Stimulated activated CD4-positive, alpha-beta T cell treated with anti-CD3 and anti-CD28 coated beads, Interleukin-2, amount 100 ng/mL, for 4 hours (primary cell): ENCODE data around the gene RPL6.
"Not testable (repeated sequence)": the region's sequence is repeated elsewhere in the genome, so short reads cannot be mapped to it uniquely, and the experiment has no call there.

Source experiments
- DNase-seq: peaks from one replicate; pipeline ENCODE4 v3.0.0-alpha.2; 2020; ENCODE audit warnings: low read depth

The RPL6 gene

DNA sequence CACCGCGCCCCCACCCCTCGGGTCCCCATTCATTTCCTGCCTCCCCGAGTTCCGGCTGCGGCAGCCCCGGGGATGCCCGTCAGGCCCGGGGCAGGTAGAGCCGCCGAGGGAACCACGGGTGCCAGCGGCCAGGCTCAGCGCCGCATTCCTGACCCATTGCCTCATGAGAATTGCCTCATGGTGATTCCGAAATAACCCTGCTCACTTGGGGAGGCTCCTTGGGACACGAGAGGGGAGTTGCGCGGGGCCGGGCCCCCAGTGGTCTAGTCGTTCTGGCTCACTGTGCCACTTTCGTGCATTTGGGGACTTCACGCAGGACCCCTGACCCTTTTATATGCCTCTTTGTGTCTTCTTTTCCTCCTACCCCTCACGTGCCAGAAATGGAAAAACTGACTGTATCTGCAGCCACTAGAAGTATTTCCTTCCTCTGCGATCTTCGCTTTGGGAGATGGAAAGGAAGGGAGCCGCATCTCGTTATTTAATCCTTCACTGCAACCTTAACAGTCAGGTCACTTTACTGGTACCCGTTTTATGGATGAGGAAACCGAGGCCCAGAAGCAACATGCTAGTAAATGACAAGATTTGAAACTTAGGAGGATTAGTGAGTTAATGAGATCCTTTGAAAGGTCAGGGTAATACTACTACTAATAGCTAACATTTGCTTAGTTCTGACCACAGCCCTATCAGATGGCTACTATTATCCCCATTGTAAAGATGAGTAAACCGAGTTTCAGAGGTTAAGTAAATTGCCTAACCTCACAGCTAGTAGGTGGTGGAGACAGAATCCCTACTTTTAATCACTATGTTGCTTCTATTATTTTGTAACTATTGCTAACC lies 10.1 kb upstream of the RPL6 start:
- peak; percentile 17 for DNase-seq

DNA sequence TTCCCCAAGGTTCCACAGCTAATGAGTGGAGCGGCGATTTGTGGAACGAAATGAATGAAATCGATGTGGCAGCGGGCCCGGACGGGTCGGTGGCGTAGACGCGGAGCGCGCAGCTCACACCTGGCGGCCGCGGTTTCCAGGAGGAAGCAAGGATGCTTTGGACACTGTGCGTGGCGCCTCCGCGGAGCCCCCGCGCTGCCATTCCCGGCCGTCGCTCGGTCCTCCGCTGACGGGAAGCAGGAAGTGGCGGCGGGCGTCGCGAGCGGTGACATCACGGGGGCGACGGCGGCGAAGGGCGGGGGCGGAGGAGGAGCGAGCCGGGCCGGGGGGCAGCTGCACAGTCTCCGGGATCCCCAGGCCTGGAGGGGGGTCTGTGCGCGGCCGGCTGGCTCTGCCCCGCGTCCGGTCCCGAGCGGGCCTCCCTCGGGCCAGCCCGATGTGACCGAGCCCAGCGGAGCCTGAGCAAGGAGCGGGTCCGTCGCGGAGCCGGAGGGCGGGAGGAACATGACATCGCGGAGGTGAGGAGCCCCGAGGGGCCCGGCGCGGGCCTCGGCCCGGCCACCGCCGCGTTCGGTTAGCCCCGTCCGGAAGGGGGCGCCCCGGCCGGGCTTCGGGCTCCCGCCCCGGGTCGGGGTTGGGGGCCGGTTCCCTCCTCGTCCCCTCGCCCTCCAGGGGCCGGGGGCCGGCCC lies 9.3 kb upstream of the RPL6 start, which contains the start of gene PTPN11:
Gene PTPN11 (plus strand): TSS at position 340 of the 689 bp plus-strand sequence. CDS start 165 bp downstream, at position 505.
- peak; percentile 84 for DNase-seq

DNA sequence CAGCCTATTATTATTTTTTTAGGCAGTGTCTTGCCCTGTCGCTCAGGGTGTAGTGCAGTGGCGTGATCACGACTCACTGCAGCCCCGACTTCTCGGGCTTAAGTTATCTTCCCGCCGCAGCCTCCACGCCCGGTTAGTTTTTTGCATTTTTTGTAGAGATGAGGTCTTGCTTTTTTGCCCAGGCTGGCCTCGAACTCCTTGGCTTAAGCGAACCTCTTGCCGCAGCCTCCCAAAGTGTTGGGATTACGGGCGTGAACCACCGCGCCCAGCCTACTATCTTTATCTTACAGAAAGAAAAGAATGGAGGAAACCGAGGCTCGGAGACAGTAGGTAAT lies 8.8 kb upstream of the RPL6 start:
- no peak for DNase-seq

- DNase-seq: not testable (repeated sequence)
These were observed 6.1 kb upstream of the RPL6 start for GRCh38 chr12:112415457-112415856.

DNA sequence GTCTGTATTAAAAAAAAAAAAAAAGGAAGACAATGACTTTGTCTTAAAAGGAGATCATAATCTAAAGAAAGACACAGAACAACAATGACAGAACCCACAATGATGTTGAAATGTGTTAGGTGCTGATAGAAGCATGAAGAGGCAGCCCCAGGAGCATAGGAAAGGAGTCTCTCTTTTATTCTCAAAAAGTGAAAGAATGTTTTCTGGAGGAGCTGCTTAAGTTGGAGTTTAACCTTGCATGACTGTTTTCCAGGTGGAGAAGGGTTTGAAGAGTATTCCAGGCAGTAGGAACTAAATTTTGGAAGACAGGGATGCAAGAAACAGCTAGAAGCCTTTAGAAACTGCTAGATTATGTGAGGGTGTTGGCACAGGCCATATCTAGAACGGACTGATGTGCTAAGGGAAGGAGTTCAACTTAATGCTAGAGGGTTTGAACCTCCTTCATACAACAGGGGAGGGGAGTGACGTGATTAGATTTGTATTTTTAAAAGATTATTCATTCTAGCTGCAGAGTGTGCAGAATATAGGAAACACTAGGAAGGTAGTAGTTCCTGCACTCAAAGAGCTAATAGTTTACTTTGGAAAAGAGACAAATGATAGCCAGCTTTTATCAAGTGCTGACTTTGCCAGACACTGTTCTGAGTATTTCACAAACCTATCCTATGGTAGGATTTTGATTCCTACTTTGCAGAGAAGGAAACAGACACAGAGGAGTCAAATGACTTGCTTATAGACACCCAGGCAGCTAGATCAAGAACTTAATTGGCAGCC lies 4.6 kb upstream of the RPL6 start:
- DNase-seq: no peak

DNA sequence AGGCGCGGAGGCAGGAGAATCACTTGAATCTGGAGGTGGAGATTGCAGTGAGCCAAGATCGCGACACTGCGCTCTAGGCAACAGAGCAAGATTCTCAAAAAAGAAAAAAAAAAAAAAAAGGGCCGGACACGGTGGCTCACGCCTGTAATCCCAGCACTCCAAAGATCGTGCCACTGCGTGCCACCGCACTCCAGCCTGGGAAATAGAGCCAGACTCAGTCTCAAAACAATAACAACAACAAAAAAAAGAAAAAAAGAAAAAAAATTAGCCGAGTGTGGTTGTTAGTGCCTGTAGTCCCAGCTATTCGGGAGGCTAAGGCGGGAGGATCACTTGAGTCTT lies 470 bp upstream of the RPL6 start:
- DNase-seq: no peak

DNA sequence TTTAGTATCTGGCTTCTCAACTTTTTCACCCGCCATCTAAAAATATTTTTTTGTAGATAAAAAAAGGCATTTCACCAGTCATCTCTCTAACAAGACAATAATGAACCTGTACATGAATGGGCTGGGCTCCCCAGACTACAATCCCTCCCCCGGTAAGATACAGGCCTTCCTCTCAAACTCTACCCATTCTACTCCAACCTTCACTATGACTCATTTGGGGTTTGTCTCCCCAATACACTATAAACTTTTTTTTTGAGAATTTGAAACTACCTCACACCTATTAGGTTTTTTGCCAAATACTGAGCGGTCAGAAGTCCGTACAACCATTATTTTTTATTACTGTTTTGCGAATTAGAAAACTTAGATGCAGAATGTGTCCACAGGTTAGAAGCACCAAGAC lies 784 bp downstream of the RPL6 start:
- DNase-seq: peak; percentile 13

- DNase-seq: not testable (repeated sequence)
These were observed 1.7 kb downstream of the RPL6 start for GRCh38 chr12:112407683-112408082.

DNA sequence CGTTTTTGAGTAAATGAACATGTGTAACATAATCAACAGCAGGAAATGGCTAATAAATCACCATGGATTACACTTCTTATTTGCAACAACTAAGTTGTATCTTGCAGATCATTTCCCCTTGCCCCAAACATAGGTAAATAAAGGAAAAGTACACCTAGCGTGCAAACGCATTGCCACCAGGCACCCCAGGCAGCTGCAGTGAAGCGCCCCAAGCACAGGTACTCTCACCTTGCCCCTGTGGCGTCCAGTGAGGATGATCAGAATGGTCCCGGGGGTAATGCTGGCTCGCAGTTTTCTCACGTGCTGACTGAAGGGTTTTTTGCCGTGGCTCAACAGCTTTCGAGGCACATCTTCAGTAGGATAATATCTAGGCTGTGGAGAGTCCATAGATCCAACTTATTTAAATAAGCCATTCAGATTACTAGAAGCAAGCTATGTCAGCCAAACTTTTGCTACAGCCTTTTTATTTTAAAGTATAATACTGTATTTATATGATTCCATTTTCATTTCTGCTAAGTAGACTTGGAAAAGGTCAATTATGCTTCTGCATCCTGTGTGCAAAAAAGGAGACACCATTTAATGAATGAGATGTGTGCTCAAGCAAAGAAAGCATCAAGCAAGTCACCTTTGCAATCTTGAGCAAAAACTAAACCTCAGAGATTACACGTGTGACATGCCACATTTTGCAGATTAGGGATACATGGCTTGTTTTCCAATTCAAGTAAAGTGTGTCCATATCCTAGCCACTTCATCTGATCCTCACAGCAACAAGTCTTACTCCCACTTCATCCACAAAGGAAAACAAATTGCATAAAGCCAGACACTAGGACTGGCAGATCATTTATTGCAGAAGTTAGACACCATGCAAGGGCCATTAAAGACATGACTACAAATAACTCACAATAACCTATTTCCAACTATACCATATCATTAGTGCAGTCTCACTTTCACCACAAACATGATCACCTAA lies 2.6 kb downstream of the RPL6 start:
- no peak for DNase-seq

DNA sequence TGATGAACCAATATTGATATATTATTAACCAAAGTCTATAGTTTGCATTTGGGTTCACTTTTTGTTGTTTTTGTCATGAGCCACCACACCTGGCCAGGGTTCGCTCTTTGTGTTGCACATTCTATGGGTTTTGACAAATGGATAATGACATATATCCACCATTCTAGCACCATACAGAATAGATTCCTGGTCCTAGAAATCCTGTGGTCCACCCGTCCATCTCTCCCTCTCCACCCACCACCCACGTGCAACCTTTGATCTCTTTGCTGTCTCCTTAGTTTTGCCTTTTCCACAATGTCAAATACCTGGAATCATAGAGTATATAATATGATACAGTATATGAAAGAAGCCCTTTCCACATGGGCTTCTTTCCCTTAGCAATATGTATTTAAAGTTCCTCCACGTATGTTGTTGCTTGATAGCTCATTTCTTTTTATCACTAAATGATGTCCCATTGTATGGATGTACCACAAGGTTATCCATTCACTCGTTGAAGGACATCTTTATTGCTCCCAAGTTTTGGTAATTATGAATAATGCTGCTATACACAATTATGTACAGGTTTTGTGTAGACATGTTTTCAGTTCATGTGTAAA lies 7.4 kb downstream of the RPL6 start:
- no peak for DNase-seq

DNA sequence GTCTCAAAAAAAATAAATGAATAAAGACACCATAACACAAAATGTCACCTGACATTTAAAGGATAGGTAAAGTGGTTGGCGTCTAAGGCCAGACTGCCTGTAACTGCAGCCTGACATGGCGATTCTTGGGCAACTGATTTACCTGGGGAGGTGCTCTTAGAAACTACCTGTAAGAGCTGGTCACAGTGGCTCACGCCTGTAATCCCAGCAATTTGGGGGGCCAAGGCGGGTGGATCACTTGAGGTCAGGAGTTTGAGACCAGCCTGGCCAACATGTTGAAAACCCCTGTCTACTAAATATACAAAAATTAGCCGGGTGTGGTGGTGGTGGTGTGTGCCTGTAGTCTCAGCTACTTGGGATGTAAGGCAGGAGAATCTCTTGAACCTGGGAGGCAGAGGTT lies 8.4 kb downstream of the RPL6 start:
- DNase-seq: no peak

DNA sequence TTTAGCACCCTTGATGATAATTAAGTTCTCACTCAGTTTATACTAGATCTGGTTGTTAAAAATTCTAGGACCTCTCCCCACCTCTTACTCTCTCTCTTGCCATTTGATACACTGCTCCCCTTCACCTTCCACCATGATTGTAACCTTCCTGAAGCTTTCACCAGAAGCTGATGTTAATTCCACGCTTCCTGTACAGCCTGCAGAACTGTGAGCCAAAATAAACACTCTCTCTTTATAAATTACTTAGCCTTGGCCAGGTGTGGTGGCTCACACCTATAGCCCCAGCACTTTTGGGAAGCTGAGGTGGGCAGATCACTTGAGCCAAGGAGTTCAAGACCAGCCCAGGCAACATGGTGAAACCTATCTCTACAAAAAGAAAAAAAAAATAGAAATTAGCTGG lies 16.1 kb downstream of the RPL6 start:
- DNase-seq: no peak

DNA sequence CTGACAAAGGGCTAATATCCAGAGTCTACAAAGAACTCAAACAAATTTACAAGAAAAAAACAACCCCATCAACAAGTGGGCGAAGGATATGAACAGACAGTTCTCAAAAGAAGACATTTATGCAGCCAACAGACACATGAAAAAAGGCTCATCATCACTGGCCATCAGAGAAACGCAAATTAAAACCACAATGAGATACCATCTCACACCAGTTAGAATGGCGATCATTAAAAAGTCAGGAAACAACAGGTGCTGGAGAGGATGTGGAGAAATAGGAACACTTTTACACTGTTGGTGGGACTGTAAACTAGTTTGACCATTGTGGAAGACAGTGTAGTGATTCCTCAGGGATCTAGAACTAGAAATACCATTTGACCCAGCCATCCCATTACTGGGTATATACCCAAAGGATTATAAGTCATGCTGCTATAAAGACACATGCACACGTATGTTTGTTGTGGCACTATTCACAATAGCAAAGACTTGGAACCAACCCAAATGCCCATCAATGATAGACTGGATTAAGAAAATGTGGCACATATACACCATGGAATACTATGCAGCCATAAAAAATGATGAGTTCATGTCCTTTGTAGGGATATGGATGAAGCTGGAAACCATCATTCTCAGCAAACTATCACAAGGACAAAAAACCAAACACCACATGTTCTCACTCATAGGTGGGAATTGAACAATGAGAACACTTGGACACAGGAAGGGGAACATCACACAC lies 19.3 kb downstream of the RPL6 start:
- DNase-seq: not testable (repeated sequence)

DNA sequence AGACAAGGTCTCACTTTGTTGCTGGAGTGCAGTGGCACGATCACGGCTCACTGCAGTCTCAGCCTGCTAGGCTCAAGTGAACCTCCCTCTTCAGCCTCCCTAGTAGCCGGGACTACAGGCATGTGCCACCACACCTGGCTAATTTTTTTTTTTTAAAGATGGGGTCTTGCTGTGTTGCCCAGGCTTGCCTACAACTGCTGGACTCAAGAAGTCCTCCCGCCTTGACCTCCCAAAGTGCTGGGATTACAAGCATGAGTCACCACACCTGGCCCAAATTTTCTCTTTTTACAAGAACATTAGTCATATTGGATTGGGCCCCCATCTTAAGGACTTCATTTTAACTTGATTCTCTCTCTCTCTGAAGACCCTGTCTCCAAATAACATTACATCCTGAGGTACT lies 20.2 kb downstream of the RPL6 start:
- no peak for DNase-seq

- DNase-seq: no peak
These were observed 22.7 kb downstream of the RPL6 start for GRCh38 chr12:112386726-112387125.

GRCh38 chr12:112382866-112383265 lies 26.5 kb downstream of the RPL6 start:
- no peak for DNase-seq

DNA sequence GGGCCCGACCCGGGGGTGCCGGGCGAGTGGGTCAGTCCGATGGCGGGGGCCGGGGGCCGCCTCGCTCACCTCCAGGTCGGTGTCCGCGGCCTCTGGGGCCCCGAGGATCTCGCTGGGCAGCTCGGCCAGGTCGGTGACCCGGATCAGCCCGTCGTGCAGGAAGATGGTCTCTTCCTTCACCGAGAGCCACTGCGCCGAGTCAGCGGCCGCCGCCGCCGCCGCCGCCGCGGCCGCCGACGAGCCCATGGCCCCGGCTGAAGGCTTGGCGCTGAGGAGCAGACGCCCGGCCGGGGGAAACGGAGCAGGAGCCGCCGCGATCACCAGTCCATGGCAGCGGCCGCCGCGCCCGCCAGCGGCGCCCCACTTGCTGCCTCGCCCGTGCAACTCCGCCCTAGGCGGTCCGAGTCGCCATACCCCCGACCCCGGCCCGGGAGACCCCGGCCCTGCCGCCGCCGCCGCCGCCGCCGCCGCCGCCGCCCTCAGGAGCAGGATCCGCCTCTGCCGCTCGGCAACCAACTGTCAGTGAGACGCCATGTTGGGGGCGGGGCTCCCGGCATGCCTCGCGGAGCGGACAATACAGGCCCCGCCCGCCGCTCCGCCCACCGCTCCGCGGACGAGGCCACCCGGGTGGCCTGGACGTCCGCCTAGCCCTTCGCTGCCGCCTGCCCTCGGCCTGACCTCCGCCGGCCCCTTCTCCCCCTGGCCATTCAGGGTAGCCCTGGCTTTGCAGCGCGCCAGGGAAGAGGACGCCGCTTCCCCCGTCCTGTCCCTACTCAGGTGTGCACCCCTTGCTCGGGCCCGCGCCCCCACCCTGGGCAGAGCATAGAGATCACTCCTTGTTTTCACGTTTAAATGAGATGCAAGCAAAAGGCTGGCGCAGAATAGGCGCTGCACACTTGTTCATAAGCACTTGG lies 27.3 kb downstream of the RPL6 start, which contains the start of gene HECTD4:
Gene HECTD4 (minus strand): TSS at position 549 of the 914 bp plus-strand sequence. CDS start 303 bp downstream, at position 246.
- peak; percentile 88 for DNase-seq

- DNase-seq: no peak
These were observed 28.0 kb downstream of the RPL6 start for GRCh38 chr12:112381406-112381882.
